Muscle layer of colon (tissue), 2 donors: ENCODE measurements around the gene EXT2.

Experiments used
- H3K27ac ChIP-seq: one replicate; pipeline ENCODE4 v1.7.0; 2013; ENCODE audit warnings: low read depth, mild to moderate bottlenecking, low read length, moderate library complexity
- H3K27me3 ChIP-seq, 2 donors: one replicate each; pipeline ENCODE4 v1.7.0; 2013; ENCODE audit warnings: low read length in 2 of 2, mild to moderate bottlenecking in 2 of 2; ENCODE audit not compliant: insufficient read depth in 2 of 2, control insufficient read depth in 1 of 2
- H3K36me3 ChIP-seq: one replicate; pipeline ENCODE4 v1.7.0; 2013; ENCODE audit warnings: mild to moderate bottlenecking, low read length; ENCODE audit not compliant: insufficient read depth
- H3K4me1 ChIP-seq: one replicate; pipeline ENCODE4 v1.7.0; 2013; ENCODE audit warnings: mild to moderate bottlenecking, low read length; ENCODE audit not compliant: insufficient read depth
- H3K4me3 ChIP-seq, 2 donors: one replicate each; pipeline ENCODE4 v1.7.0; 2013; ENCODE audit warnings: low read length in 2 of 2, low read depth in 1 of 2, mild to moderate bottlenecking in 1 of 2, moderate library complexity in 1 of 2
- H3K9ac ChIP-seq: one replicate; pipeline ENCODE4 v1.7.0; 2013; ENCODE audit warnings: low read length
- H3K9me3 ChIP-seq: one replicate; pipeline ENCODE4 v1.7.0; 2013; ENCODE audit warnings: mild to moderate bottlenecking, low read length
- donor health status: abdominal sarcoma.
- donor health status: Adenocarcinoma of cecum.

EXT2 gene

GRCh38 chr11:44250421-44250820 is 154.9 kb downstream of the EXT2 start:
- no peaks in the 10 kb centered on the region for H3K4me1 ChIP-seq
- no peaks in the 10 kb centered on the region for H3K27me3 ChIP-seq
- H3K9me3 ChIP-seq, result no peaks in the 10 kb centered on the region
- no peaks in the 10 kb centered on the region for H3K36me3 ChIP-seq
- no peak overlapping the region for H3K27ac ChIP-seq
- H3K4me3 ChIP-seq, result no peak overlapping the region
- H3K9ac ChIP-seq, result no peak overlapping the region

- H3K9ac ChIP-seq, result no peak overlapping the region
Observed at GRCh38 chr11:44252999-44253602, 157.6 kb downstream of the EXT2 start.

GRCh38 chr11:44255406-44256071 is 160.1 kb downstream of the EXT2 start:
- H3K4me1 ChIP-seq, result peaks cover 6% of the 10 kb centered on the region
- no peak overlapping the region for H3K9ac ChIP-seq
- no peak overlapping the region for H3K4me3 ChIP-seq
- H3K27ac ChIP-seq, result no peak overlapping the region
- H3K9me3 ChIP-seq, result no peaks in the 10 kb centered on the region
- no peaks in the 10 kb centered on the region for H3K27me3 ChIP-seq
- no peaks in the 10 kb centered on the region for H3K36me3 ChIP-seq

More at GRCh38 chr11:44252999-44253602, 157.6 kb downstream of the EXT2 start:
- H3K36me3 ChIP-seq, result no peaks in the 10 kb centered on the region
- no peak overlapping the region for H3K4me3 ChIP-seq
- H3K27me3 ChIP-seq, result no peaks in the 10 kb centered on the region
- H3K27ac ChIP-seq, result no peak overlapping the region
- no peaks in the 10 kb centered on the region for H3K9me3 ChIP-seq
- H3K4me1 ChIP-seq, result peaks cover 6% of the 10 kb centered on the region

GRCh38 chr11:44256673-44257291 is 161.3 kb downstream of the EXT2 start:
- Histone ChIP-seq H3K9me3 (no peaks in the 10 kb centered on the region), H3K27ac (no peak overlapping the region), H3K9ac (no peak overlapping the region), H3K27me3 (no peaks in the 10 kb centered on the region), H3K4me1 (peaks cover 6% of the 10 kb centered on the region), H3K4me3 (no peak overlapping the region), H3K36me3 (no peaks in the 10 kb centered on the region)

- Histone ChIP-seq H3K9ac (no peak overlapping the region), H3K36me3 (no peaks in the 10 kb centered on the region), H3K4me1 (peaks cover 6% of the 10 kb centered on the region), H3K9me3 (no peaks in the 10 kb centered on the region), H3K27ac (no peak overlapping the region), H3K27me3 (no peaks in the 10 kb centered on the region), H3K4me3 (no peak overlapping the region)
Observed at GRCh38 chr11:44257338-44258189, 162.1 kb downstream of the EXT2 start.

GRCh38 chr11:44258190-44258489 is 162.7 kb downstream of the EXT2 start:
- Histone ChIP-seq H3K9ac (no peak overlapping the region), H3K4me1 (peaks cover 6% of the 10 kb centered on the region), H3K36me3 (no peaks in the 10 kb centered on the region), H3K27ac (no peak overlapping the region), H3K4me3 (no peak overlapping the region), H3K27me3 (no peaks in the 10 kb centered on the region), H3K9me3 (no peaks in the 10 kb centered on the region)

GRCh38 chr11:44258839-44259420 is 163.5 kb downstream of the EXT2 start:
- Histone ChIP-seq H3K4me1 (peaks cover 6% of the 10 kb centered on the region), H3K36me3 (no peaks in the 10 kb centered on the region), H3K9ac (no peak overlapping the region), H3K9me3 (no peaks in the 10 kb centered on the region), H3K27me3 (no peaks in the 10 kb centered on the region), H3K27ac (no peak overlapping the region), H3K4me3 (no peak overlapping the region)

GRCh38 chr11:44260081-44260480 is 164.6 kb downstream of the EXT2 start:
- Histone ChIP-seq H3K4me3 (no peak overlapping the region), H3K4me1 (peaks cover 6% of the 10 kb centered on the region), H3K27me3 (peaks cover 0 to 4% of the 10 kb centered on the region in 2 donors), H3K27ac (no peak overlapping the region), H3K36me3 (no peaks in the 10 kb centered on the region), H3K9ac (no peak overlapping the region), H3K9me3 (no peaks in the 10 kb centered on the region)

GRCh38 chr11:44261800-44262591 is 166.5 kb downstream of the EXT2 start:
- Histone ChIP-seq H3K36me3 (no peaks in the 10 kb centered on the region), H3K9me3 (no peaks in the 10 kb centered on the region), H3K4me1 (no peaks in the 10 kb centered on the region), H3K9ac (no peak overlapping the region), H3K4me3 (no peak overlapping the region), H3K27me3 (peaks cover 0 to 4% of the 10 kb centered on the region in 2 donors), H3K27ac (no peak overlapping the region)

GRCh38 chr11:44263738-44264437 is 168.4 kb downstream of the EXT2 start:
- no peak overlapping the region for H3K4me3 ChIP-seq
- H3K9me3 ChIP-seq, result no peaks in the 10 kb centered on the region
- H3K36me3 ChIP-seq, result no peaks in the 10 kb centered on the region
- no peak overlapping the region for H3K27ac ChIP-seq
- H3K9ac ChIP-seq, result no peak overlapping the region
- H3K27me3 ChIP-seq, result peaks cover 0 to 4% of the 10 kb centered on the region in 2 donors
- H3K4me1 ChIP-seq, result no peaks in the 10 kb centered on the region
